Fibroblast of lung (primary cell): ENCODE data around the gene BTG1.

Experiments
- EZH2 ChIP-seq: IDR thresholded peaks from 2 replicates; pipeline ENCODE4 v1.5.1; 2012; ENCODE audit warnings: low read length, control low read depth, mild to moderate bottlenecking; ENCODE audit errors: missing control alignments
- TF ChIP-seq, protein P1 (sequence below), 2 donors: IDR thresholded peaks in 1 of 2; conservative IDR thresholded peaks in 1 of 2; 1 replicate in 1 of 2; 2 replicates in 1 of 2; pipeline ENCODE4 v1.5.1; 2011 to 2012; ENCODE audit warnings: low read length in 2 of 2, control low read depth in 1 of 2, inconsistent platforms in 1 of 2, low read depth in 1 of 2, mild to moderate bottlenecking in 1 of 2

DNA sequence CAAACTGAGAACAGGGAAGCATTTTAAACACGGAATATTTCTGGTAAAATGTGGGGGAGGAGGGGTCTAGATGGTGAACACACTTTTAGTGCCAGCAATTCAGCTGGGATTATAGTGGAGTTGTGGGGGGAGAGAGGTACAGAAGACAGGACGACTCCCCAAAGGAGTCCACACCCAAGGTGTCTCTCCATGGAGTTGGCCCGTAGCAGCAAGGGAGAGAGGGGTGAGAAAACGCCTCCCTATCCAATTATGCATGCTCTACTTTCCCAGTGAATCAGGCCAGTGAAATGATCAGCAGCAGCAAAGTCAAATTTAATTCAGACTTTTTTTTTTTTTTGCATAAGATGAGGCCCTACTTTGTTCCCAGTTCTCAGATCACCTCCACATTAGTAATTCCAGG is 38.6 kb downstream of the BTG1 start:
- TF ChIP-seq, protein P1, sequence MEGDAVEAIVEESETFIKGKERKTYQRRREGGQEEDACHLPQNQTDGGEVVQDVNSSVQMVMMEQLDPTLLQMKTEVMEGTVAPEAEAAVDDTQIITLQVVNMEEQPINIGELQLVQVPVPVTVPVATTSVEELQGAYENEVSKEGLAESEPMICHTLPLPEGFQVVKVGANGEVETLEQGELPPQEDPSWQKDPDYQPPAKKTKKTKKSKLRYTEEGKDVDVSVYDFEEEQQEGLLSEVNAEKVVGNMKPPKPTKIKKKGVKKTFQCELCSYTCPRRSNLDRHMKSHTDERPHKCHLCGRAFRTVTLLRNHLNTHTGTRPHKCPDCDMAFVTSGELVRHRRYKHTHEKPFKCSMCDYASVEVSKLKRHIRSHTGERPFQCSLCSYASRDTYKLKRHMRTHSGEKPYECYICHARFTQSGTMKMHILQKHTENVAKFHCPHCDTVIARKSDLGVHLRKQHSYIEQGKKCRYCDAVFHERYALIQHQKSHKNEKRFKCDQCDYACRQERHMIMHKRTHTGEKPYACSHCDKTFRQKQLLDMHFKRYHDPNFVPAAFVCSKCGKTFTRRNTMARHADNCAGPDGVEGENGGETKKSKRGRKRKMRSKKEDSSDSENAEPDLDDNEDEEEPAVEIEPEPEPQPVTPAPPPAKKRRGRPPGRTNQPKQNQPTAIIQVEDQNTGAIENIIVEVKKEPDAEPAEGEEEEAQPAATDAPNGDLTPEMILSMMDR (conservative IDR thresholded peaks at IDR 0.05 in 1 of 2, IDR thresholded peaks at IDR 0.05 in 1 of 2; ENCODE audit: low read depth in 1 of 2, low read length in 2 of 2), result no peak
- no peak for TF ChIP-seq EZH2
